Mesenteric fat pad (tissue), 1 donor: Measurements from ENCODE around the gene FKBP11. TPM values are rescaled to one million over a fixed set of nuclear protein-coding genes. Genes with fewer than 3 reads are reported as not detected.

ENCODE experiments used
- DNase-seq: peaks from one replicate; pipeline ENCODE4 v3.0.0-alpha.2; 2020; ENCODE audit warnings: low spot score
- total RNA-seq: library from RNA; stranded (reverse); fragmentation: NEBNext Ultra II Directional; extraction: Animal tissue kit (Norgen Biotek cat#: 25700); gene quantifications from one replicate; pipeline ENCODE4 v1.2.1, GENCODE V29; 2021
- donor health status: DM: yes; HTN: yes; CAD: no.

FKBP11 gene
- total RNA-seq, 1 donor from 2014 or later, result 34.2 TPM

DNA sequence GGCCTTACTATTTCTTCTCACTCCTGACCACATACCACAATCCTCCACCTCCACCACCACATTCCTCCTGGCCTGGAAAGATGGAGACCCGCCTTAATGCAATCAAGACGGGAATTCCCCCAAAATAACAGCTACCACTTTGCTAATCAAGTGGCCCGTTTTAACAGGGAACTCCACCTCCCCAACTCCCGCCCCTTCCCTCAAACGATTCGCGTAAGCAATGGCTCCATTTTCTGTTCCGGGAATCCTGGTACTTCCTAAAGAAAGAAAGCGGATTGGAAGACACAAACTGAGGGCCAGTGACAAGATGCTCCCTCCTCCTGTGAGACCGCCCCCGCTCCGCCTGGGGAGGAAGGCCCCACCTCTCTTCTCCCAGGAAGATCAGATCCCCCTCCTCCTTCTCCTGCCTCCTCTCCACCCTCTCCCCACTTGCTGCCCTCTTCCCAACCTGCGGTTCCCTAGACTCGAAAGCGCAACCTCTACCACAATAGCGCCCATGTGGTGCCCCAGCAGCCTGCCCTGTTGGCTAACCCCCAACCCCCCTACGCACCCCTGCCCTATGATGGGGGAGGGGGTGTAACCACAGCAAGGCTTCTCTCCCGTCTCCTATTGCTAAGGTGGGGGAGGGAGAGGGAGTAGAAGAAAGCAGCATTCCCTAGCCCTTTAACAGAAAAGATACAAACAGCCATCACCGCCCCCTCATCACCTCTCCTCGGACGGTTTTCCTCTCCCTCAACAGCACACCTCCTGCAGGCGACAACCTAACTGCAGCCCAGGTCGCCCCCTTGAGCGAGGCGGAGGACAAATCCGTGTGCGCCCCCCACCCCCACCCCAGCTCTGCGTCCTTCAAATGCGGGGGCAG is 31.2 kb upstream of the FKBP11 start:
- no peak for DNase-seq

DNA sequence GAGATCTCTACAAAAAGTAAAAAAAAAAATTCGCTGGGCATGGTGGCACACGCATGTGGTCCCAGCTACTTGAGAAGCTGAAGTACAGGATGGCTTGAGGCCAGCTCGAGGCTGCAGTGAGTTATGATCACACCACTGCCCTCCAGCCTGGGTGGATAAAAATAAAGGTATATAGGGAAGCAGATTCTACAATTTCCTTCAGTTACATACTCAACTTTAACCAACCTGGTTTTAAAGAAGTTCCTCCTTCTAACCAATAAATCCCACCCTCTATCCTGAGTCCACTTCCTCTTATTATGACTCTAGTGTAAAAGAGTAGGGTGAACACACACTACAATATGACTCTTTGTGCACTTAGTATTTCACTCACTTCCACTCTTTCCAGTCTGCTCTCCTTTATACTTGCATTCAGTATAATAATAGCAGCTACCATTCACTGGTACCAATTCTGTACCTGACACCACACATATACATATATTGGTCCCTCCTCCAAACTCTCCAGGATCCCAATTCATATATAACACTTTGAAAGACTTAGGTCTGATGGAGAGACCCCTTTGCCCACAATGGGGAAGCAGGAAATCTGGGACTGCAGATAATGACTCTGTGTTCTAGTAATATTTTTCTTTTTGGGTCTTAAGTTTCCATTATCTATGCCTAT is 29.7 kb upstream of the FKBP11 start:
- DNase-seq, result no peak

DNA sequence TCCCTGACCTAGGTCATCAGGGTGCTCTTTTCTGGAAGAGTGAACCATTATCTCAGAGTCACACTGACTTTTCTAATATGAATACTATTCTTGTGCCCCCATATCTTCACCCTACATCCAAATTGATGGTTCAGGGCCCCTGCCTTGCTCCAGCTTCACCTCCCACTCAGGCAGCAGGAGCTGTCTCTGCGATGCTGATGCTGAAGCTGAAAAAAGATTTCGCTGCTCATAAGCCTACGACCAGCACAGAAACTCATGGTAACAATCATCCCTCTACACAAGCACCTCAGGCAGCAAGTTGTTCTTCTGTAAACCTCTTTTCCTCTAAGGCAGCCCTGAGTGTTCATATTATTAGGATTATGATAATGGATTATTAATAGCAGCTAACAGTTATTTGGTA is 28.8 kb upstream of the FKBP11 start:
- no peak for DNase-seq

DNA sequence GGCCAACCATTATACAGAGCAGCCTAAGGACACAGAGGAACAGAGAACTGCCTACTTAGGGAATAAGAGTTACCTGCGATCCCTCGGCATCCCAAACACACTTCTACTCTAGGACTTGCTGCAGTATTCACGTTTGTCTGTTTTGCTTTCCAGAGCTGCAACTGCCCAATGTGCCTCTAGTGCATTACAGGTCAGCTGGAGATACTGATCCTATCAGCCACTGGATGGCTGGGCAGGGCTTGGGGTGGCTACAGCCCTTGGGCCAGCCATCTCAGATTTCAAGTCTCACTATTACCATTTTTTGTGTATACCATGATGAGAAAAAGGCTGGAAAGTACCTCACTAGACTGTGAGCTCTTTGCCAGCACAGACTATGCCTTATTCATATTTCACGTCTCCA is 27.4 kb upstream of the FKBP11 start:
- no peak for DNase-seq

- DNase-seq, result no peak
Measured at GRCh38 chr12:48947727-48948126, 22.4 kb upstream of the FKBP11 start.

DNA sequence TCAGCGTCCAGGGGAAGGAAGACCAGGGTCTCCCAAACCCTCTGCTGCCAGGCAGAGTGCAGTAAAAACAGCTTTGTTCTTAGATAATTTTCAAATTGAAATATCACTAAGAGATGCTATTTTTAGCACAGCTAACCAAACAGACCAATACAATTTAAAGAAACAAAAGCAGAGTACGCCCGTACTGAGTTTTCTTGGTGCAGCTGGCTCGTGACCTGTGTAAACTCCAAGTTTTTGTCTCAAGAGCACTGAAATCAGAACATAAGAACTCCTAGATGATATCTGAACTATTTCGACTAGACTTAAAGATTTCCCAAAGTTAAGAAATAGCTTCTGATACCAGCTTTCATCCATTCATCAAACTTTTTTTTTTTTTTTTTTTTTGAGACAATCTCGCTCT is 21.7 kb upstream of the FKBP11 start:
- no peak for DNase-seq

DNA sequence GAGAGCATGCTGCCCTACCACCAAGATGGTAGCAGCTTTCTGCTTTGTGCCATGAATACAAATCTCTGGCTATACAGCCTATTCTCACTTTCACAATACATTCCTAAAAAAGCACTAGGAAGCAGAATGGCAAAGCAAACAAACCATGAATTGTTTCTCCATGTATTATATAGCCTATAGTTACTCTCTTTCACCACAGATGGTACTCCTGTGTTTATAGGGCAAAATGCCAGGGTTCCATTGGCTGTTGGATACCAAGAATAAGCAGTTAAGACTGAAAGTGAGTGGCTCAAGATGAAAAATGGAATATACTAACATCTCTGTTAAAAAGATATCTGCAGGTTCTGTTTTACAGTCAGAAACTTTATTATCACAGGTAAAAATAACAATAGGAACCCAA is 20.9 kb upstream of the FKBP11 start:
- no peak for DNase-seq

GRCh38 chr12:48943221-48943620 is 17.9 kb upstream of the FKBP11 start:
- DNase-seq, result no peak

GRCh38 chr12:48940181-48940580 is 14.9 kb upstream of the FKBP11 start:
- no peak for DNase-seq

GRCh38 chr12:48938805-48939204 is 13.5 kb upstream of the FKBP11 start:
- peak; percentile 45 for DNase-seq

- no peak for DNase-seq
Measured at GRCh38 chr12:48937170-48937569, 11.9 kb upstream of the FKBP11 start.

DNA sequence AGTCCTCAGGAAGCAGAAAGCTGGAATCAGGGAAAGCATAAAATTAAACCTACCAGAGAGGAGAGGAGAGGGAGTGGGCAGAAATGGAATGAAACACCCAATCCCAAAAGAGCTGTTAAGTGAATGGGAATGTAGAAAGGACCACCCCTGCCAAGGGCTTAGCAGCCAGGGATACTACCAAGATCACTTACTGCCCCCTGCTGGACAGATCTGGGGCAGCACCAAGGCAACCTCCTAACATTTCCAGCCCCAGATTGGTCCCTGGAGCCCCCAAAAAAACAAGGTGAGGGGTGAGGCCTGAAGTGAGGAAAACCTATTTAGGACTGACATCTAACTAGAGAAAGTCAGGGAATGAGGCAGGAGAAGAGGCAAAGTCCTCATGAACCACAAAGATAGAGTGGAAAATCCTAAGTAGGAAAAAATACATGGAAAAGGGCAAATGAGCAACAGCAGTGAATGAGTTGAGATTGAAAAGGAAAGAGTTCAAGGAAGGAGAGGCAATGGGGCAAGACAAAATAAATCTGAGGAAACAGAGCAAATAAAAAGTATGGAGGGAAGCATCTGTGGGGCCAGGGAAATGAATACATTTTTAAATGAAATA is 11.2 kb upstream of the FKBP11 start:
- DNase-seq, result peak; percentile 89

- no peak for DNase-seq
Measured at GRCh38 chr12:48934312-48934706, 9.0 kb upstream of the FKBP11 start.

GRCh38 chr12:48933664-48934311 is 8.5 kb upstream of the FKBP11 start:
- no peak for DNase-seq

DNA sequence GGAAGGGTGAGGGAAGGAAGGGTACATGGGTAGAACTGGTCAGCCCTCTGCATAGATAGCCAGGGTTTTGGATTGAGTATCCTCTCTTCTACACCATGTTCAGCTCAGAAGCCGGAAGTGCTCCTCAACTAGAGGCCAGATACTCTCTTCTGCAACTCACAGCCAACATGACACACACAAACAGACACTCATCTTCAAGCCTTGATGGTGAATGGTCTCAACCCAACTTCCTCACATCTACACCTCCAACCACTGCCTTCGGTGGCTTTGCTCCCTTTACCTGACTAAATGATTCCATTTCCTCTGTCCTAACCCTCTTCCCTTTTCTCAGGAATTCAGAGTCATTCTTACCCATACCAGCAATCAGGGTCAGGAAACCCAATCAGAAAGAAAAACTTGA is 7.6 kb upstream of the FKBP11 start:
- DNase-seq, result no peak

- no peak for DNase-seq
Measured at GRCh38 chr12:48930475-48930874, 5.2 kb upstream of the FKBP11 start.

- DNase-seq, result no peak
Measured at GRCh38 chr12:48929551-48929950, 4.3 kb upstream of the FKBP11 start.

DNA sequence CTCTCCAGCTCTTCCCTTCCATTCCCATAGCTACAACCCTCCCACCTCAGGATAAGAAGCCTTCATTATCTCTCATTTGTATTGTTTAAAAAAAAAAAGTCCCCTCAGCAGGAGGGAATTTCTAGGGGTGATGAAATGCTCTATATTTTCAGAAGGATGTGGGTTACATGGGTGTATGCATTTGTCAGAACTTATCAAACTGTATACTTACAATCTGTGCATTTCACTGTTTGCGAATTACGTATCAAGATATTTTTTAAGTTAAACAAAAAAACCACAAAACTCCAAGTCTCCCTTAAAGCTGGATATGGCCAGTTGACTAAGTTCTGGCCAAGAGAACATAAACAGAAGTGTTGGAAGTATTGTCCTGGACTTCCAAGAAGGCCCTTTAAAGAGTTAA is 2.0 kb upstream of the FKBP11 start:
- DNase-seq, result no peak

DNA sequence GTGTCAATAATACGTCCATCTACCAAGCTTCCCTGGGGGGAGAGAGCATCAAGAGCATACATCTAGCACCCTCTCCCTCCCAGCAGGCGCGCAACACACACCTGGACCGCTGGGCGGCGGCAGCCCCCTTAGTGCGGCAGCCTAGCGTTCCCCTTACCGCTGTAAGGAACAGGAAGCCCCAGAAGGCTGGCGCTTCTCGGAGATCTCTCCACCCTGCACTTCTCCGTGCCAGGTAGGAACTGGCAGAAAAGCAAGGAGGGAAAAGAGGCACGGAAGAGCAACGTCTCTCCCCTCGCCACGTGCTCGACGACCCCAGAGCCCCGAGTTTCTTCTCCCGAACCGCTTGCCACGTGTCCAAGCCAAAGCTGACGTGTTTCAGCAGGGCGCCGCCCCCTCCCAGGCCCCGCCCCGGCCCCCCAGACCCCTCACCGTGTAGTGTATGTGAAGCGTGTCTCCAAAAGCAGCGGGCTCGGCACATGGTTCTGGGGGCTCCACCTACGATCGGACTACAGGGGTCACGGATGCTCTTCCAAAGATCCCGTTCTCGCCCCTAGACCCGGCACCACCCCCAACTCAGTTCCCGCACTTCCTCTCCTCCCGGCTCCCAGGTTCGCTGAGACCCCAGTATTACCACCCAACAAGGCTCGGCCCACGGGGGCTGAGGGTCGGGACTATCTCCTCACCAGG is 532 bp downstream of the FKBP11 start:
- no peak for DNase-seq

GRCh38 chr12:48923117-48923516 is 2.2 kb downstream of the FKBP11 start:
- DNase-seq, result no peak

DNA sequence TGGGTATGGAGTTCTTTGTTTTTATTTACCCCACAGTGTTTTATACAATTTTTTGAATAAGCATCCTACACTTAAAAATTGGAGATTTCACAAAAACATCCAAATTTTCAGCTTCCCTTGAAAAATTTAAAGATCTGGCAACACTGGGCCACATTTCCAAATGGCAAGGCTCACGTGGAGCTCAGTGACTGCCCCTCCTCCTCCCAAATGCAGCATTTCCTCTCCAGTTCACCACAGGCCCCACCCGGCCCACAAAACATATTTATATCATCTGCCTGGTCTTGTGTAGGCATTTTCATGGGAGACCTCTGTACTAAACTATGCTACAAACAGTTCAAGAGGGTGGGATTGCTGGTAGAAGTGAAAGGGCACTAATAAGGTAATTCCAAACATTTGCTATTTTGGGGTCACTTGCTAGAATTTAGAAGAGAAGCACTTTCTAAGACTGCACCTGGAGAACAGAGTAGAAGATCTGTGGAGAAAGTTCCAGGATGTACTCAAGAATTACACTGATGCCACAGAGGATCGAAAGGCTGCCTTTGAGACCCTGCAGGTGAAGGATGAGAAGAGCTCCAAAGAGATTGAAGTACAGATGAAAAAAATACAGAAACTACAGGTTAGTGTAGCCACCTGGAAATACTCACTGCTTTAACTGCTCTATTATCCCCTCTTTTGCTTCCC is 7.3 kb downstream of the FKBP11 start:
- DNase-seq, result no peak
